ENCODE results near the gene NAGS.
"Not testable (repeated sequence)": the region's sequence is repeated elsewhere in the genome, so short reads cannot be mapped to it uniquely, and the experiment has no call there.

The NAGS gene

DNA sequence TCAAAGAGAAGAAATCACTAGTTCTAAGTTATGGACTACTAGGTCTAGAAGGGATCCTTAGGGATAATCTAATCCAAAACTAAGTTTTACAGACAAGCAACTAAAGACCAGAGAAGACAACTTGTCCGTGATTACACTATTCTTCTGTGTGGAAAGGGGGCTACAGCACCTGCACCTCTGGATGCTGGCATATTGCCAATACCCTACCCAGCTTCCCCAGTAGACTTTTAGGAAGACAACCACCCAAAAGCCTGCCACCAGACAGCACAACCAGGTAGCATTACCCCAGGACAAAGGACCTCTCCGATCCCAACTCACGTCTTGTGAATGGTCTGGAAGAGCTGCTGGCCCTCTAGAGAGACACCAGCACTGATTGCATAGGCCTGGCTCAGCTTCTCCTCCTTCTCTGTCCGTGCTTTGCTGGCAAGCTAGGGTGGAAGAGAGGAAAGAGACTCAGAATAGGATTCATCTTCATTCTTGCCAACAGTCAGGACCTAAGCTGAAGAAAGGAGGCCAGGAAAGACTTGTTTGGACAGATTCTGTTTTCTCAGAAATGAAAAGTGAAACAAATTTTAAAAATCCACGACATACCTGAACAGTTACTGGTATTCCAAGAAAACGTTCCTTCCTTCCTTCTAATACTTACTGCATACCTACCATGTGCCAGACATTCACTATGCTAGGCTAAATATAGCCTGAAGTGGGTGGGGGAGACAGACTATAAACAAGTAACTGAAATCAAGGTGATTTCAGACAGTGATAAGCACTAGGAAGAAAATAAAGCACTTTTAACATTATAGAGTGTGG, 35.6 kb downstream of the NAGS start:
- DNase-seq (ENCODE audit: low read depth), result no peak

GRCh38 chr17:44043272-44043696, 38.9 kb downstream of the NAGS start:
- DNase-seq (ENCODE audit: low read depth), result no peak

DNA sequence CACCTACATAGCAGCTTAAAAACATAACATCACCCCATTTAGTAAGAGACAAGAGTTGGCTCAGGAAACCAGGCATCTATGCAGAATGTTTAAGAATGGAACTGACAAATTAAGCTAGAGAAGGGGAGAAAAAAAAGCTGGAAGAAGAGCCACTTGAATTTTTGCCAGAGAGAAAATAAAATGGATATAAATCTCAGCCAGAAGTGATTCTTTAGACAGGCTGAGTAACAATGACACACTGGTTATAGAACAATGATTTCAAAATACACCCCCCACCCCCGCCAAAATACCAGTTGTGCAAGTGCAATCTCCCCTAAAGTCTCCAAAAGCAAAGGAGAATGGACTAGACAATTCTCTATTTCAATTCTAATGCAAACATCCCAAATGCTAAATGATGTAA, 39.6 kb downstream of the NAGS start:
- DNase-seq (ENCODE audit: low read depth), result no peak

DNA sequence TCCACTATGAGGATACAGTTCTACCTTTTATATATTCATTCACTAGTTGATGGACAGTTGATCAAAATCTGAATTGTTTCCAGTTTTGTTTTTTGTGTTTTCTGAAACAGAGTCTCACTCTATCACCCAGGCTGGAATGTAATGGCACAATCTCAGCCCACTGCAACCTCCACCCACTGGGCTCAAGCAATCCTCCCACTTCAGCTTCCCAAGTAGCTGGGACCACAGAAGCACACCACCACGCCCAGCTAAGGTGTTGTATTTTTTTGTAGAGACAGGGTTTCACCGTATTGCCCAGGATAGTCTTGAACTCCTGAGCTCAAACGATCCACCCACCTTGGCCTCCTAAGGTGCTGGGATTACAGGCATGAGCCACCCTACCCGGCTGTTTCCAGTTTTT, 41.1 kb downstream of the NAGS start:
- no peak for DNase-seq (ENCODE audit: low read depth)

- DNase-seq (ENCODE audit: low read depth), result not testable (repeated sequence)
Observed at GRCh38 chr17:44046893-44047292, 42.5 kb downstream of the NAGS start.

GRCh38 chr17:44049294-44050060, 45.1 kb downstream of the NAGS start:
- DNase-seq (ENCODE audit: low read depth), result no peak

DNA sequence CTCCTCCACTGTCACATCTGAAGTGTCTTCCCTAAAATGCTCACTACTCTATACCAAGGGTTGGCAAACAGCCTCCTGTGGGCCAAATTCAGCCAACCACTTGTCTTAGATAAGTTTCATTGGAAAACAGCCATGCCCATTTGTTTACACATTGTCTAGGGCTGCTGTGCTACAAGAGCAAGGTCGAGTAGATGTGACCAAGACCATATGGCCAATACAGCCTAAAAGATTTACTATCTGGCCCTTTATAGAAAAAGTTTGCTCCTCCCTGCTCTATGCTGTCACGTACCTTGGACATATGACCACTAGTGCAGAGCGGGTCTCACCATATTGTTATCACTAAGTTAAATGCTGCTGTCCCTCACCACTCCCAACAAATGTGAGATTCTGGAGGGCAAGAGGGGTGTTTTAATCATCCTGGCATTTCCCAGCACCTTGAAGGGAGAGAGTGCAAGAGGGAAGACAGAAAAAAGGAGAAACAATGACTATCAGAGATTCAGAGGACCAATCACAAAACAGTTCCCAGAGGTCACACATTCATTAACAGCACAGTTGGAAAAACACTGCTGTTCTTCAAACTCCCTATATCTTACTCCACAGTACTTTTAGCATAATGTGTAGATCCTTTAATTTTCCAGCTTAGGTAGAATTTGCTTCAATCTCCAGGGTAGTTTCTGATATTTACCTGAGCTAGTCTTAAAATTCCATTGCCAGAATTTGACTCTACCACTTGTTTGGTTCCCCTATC, 48.9 kb downstream of the NAGS start:
- DNase-seq (ENCODE audit: low read depth), result no peak
